GM12878 (cell line): Measurements from ENCODE around the gene ZYG11B. TPM values are rescaled to one million over a fixed set of nuclear protein-coding genes. Genes with fewer than 3 reads are reported as not detected.

Experiments
- ATAC-seq: fragments of 200-7000 bp; cut with Tn5 transposase; 3 replicates; pipeline ENCODE4 v1.9.1; 2020; ENCODE audit warnings: mild to moderate bottlenecking, moderate library complexity
- BruUV-seq: library from RNA; stranded (reverse); fragments of 400-500 nt; replicated peaks from 2 replicates; lab custom pipeline; 2021; lab: Mats Ljungman, UMichigan
- CTCF ChIA-PET: fragments of 300-600 bp; sonication (Branson Sonifier 250); formaldehyde crosslinking; extraction: SDS; loops from one replicate; lab custom pipeline; 2021; ENCODE audit warnings: inconsistent platforms; lab: Yijun Ruan, JAX
- POLR2A ChIA-PET: fragments of 350-600 bp; formaldehyde crosslinking; extraction: SDS; loops from one replicate; lab custom pipeline; 2021; ENCODE audit warnings: inconsistent platforms; lab: Charles Lee
- RAD21 ChIA-PET: fragments of 300-600 bp; sonication (Branson Sonifier 250); formaldehyde crosslinking; loops from one replicate; lab custom pipeline; 2023; ENCODE audit warnings: antibody characterized with exemption; ENCODE audit not compliant: unreplicated experiment; lab: Charles Lee
- SMC1A ChIA-PET: fragments of 300-600 bp; sonication (Branson Sonifier 250); formaldehyde crosslinking; loops from one replicate; lab custom pipeline; 2023; ENCODE audit not compliant: unreplicated experiment, uncharacterized antibody; lab: Charles Lee
- DNase-seq: peaks from one replicate; pipeline ENCODE4 v3.0.0-alpha.2; 2011; ENCODE audit warnings: low read depth, low spot score
- FAIRE-seq: peaks from 3 replicates; lab custom pipeline; 2011; peaks lifted over from hg19 to GRCh38; lab: Jason Lieb, UNC
- H2AFZ ChIP-seq: 2 replicates; pipeline ENCODE4 v1.6.0; 2011; ENCODE audit warnings: low read depth, low read length, control low read depth; ENCODE audit not compliant: control insufficient read depth
- H3K27ac ChIP-seq: 2 replicates; pipeline ENCODE4 v1.5.1; 2011; ENCODE audit warnings: control low read depth; ENCODE audit not compliant: control insufficient read depth, insufficient read depth
- H3K27me3 ChIP-seq, 2 experiments: replicated peaks in 1 of 2; 2 replicates each; pipeline versions ENCODE4 v1.6.0 to v1.6.1; 2011; ENCODE audit warnings: low read length in 1 of 2; ENCODE audit not compliant: control insufficient read depth in 2 of 2, insufficient read depth in 2 of 2
- H3K36me3 ChIP-seq, 2 experiments: 2 replicates each; pipeline ENCODE4 v1.5.1; 2011; ENCODE audit warnings: low read length in 1 of 2; ENCODE audit not compliant: control insufficient read depth in 2 of 2, insufficient read depth in 2 of 2
- H3K4me1 ChIP-seq: 2 replicates; pipeline ENCODE4 v1.6.1; 2011; ENCODE audit warnings: mild to moderate bottlenecking, low read length, moderate library complexity, mixed read lengths; ENCODE audit not compliant: control insufficient read depth, insufficient read depth
- H3K4me2 ChIP-seq: 2 replicates; pipeline ENCODE4 v1.6.0; 2011; ENCODE audit warnings: control low read depth; ENCODE audit not compliant: control insufficient read depth, insufficient read depth
- H3K4me3 ChIP-seq: fragments of 200-600 bp; sonication (generic); 2 replicates; pipeline ENCODE4 v1.5.1; 2016
- H3K79me2 ChIP-seq: 2 replicates; pipeline ENCODE4 v1.6.0; 2011; ENCODE audit warnings: low read length; ENCODE audit not compliant: control insufficient read depth, insufficient read depth
- H3K9ac ChIP-seq: 2 replicates; pipeline ENCODE4 v1.8.0; 2011; ENCODE audit warnings: low read length, control low read depth, mixed read lengths; ENCODE audit not compliant: control insufficient read depth, insufficient read depth
- H3K9me3 ChIP-seq: replicated peaks from 3 replicates; pipeline ENCODE4 v1.5.1; 2011; ENCODE audit warnings: mild to moderate bottlenecking, low read length; ENCODE audit not compliant: control insufficient read depth, insufficient read depth
- H4K20me1 ChIP-seq: 2 replicates; pipeline ENCODE4 v1.6.0; 2011; ENCODE audit not compliant: control insufficient read depth, insufficient read depth
- BCL11A ChIP-seq: IDR thresholded peaks from 2 replicates; pipeline ENCODE4 v1.6.1; 2011; ENCODE audit warnings: low read depth, low read length
- CBX5 ChIP-seq: sonication (generic); IDR thresholded peaks from 2 replicates; pipeline ENCODE4 v1.6.1; 2016; ENCODE audit warnings: low read depth, moderate library complexity, mild to moderate bottlenecking, inconsistent platforms
- FOS ChIP-seq: IDR thresholded peaks from 3 replicates; pipeline ENCODE4 v1.6.1; 2011; ENCODE audit warnings: borderline replicate concordance; ENCODE audit not compliant: insufficient read length; ENCODE audit errors: extremely low read depth
- FOXK2 ChIP-seq: fragments of 450-650 bp; IDR thresholded peaks from 2 replicates; pipeline ENCODE4 v1.6.1; 2017; ENCODE audit warnings: mild to moderate bottlenecking, moderate library complexity
- NBN ChIP-seq: fragments of 450-650 bp; IDR thresholded peaks from 2 replicates; pipeline ENCODE4 v1.6.1; 2016
- WGBS: methylation state at CpG from one replicate; pipeline ENCODE4 v1.1.6; 2016; ENCODE audit warnings: low lambda C conversion rate; ENCODE audit not compliant: insufficient replicate concordance, insufficient coverage; ENCODE audit errors: missing lambda C conversion rate; 5-methylcytosine and 5-hydroxymethylcytosine counted together
- in situ Hi-C: fragments of 300-500 bp; cut with MboI; formaldehyde crosslinking; loops from 9 replicates; pipeline ENCODE4 v1.14.3; 2018; ENCODE audit warnings: mixed read lengths
- intact Hi-C: fragments of 100-400 bp; cut with micrococcal nuclease; formaldehyde crosslinking; loops from one replicate; pipeline ENCODE4 v1.14.2; 2022; ENCODE audit not compliant: unreplicated experiment
- polyA plus RNA-seq, 11 experiments: library from polyadenylated mRNA; depleted of rRNA in 4 of 11; unstranded in 6 of 11; stranded (reverse) in 5 of 11; fragments of >200 nt; fragmentation: Nextera tagmentation in 4 of 11; fragmentation: Illumina TruSeq in 1 of 11; extraction: Ambion mirVana in 4 of 11; extraction: Trizol in 1 of 11; gene quantifications; 1 replicate in 1 of 11; 2 replicates in 10 of 11; pipeline versions ENCODE4 v1.2.1 to v1.2.3, GENCODE V29; 2011 to 2016; ENCODE audit warnings: inconsistent platforms in 2 of 11, missing spikeins in 2 of 11, low read depth in 1 of 11
- total RNA-seq, 4 experiments: library from RNA; depleted of rRNA in 3 of 4; stranded (reverse); fragments of >200 nt in 3 of 4; fragmentation: Illumina TruSeq in 1 of 4; extraction: Trizol in 1 of 4; gene quantifications; 2 replicates each; pipeline versions ENCODE4 v1.2.1 to v1.2.3, GENCODE V29; 2013 to 2021
- TF ChIP-seq, protein P1 (sequence below): IDR thresholded peaks from 2 replicates; pipeline ENCODE4 v1.6.1; 2012; ENCODE audit warnings: low read depth, low read length, improper control_type of control experiment
- TF ChIP-seq, protein P2 (sequence below): IDR thresholded peaks from 2 replicates; pipeline ENCODE4 v1.6.1; 2012; ENCODE audit warnings: low read depth, low read length, improper control_type of control experiment

ZYG11B gene
- total and polyA plus RNA-seq, 10 of the 15 experiments (the other 5 are each of a cell fraction or from before 2014, with no cell fraction given) = 1.8 to 8.5 (median 5.3) TPM

DNA sequence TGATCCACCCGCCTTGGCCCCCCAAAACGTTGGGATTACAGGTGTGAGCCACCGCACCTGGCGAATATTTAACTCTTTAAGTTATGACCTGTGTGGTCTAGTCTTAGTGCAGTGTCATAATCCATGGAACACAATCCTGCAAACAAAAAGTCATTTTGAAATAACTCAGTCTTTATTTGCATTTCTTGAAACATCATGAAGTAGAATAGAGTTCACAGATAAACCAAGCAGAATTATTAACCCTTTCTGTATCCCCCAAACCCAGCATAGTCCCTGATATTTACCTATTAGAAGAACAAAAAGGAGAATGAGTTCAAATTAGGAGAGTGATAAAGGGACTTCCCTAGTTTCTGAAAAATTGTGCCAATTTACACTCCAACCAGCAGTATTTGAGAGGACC, 19.9 kb downstream of the ZYG11B start:
- no peaks in the 10 kb centered on the region for H3K4me1 ChIP-seq
- ATAC-seq (no peak), DNase-seq (no peak), FAIRE-seq (no peak)
- no peaks in the 10 kb centered on the region for H3K36me3 ChIP-seq
- H3K4me2 ChIP-seq = no peak overlapping the region
- in situ Hi-C loops (no loop called here), intact Hi-C loops (no loop called here)
- no peak overlapping the region for H3K9ac ChIP-seq
- POLR2A ChIA-PET = no interaction called here
- TF ChIP-seq BCL11A = no peak
- TF ChIP-seq, protein P1, sequence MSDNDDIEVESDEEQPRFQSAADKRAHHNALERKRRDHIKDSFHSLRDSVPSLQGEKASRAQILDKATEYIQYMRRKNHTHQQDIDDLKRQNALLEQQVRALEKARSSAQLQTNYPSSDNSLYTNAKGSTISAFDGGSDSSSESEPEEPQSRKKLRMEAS = no peak
- no peak for TF ChIP-seq FOXK2
- no TSS peak for BruUV-seq
- peaks cover 2% of the 10 kb centered on the region for H3K79me2 ChIP-seq
- CTCF ChIA-PET = interaction anchor here (1.4 kb wide), 1 partner anchor 19 kb away, joined by 4 read pairs; no protein-coding TSS in a partner anchor
- H3K4me3 ChIP-seq = no peak overlapping the region
- SMC1A ChIA-PET = no interaction called here
- no peaks in the 10 kb centered on the region for H3K9me3 ChIP-seq
- no peak overlapping the region for H3K27ac ChIP-seq
- RAD21 ChIA-PET = no interaction called here
- no peak overlapping the region for H2AFZ ChIP-seq
- no peaks in the 10 kb centered on the region for H4K20me1 ChIP-seq
- H3K27me3 ChIP-seq = no peaks in the 10 kb centered on the region
- WGBS = 96% methylated on average over 4 of the region's 4 CpGs

DNA sequence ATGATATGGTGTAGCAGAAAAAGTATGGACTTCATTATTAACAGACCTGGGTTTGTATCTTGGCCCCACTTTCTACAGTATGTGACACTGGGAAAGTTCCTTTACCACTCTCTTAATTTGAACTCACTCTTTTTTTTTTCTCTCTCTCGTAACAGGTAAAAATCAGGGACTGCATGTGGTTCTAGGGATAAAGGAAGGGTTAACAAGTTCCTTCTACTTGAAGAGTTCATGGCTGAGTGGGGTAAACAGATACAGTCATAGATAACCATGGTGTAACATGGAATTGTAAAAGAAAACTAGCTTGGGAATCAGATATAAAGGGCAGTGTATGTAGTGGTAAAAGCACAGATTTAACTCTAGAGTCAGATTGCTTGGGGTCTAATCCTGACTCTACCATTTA, 21.2 kb downstream of the ZYG11B start:
- Histone ChIP-seq H4K20me1 (no peaks in the 10 kb centered on the region), H3K4me1 (no peaks in the 10 kb centered on the region), H3K27ac (no peak overlapping the region), H3K4me3 (no peak overlapping the region), H3K27me3 (no peaks in the 10 kb centered on the region), H3K9ac (no peak overlapping the region), H3K9me3 (no peaks in the 10 kb centered on the region), H2AFZ (no peak overlapping the region), H3K36me3 (no peaks in the 10 kb centered on the region), H3K79me2 (no peaks in the 10 kb centered on the region), H3K4me2 (no peak overlapping the region)
- no peak for ATAC-seq
- RAD21 ChIA-PET = interaction anchor here (0.7 kb wide), 1 partner anchor 19 kb away, joined by 3 read pairs; no protein-coding TSS in a partner anchor
- CTCF ChIA-PET = interaction anchor here (1.6 kb wide), 1 partner anchor 61 kb away, joined by 3 read pairs; no protein-coding TSS in a partner anchor
- DNase-seq = no peak
- POLR2A ChIA-PET = no interaction called here
- no peak for TF ChIP-seq CBX5
- TF ChIP-seq, protein P2, sequence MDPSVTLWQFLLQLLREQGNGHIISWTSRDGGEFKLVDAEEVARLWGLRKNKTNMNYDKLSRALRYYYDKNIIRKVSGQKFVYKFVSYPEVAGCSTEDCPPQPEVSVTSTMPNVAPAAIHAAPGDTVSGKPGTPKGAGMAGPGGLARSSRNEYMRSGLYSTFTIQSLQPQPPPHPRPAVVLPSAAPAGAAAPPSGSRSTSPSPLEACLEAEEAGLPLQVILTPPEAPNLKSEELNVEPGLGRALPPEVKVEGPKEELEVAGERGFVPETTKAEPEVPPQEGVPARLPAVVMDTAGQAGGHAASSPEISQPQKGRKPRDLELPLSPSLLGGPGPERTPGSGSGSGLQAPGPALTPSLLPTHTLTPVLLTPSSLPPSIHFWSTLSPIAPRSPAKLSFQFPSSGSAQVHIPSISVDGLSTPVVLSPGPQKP = no peak
- TF ChIP-seq NBN = no peak
- TF ChIP-seq FOS = no peak
- 91% methylated on average over 1 of the region's 1 CpG for WGBS
- SMC1A ChIA-PET = no interaction called here
- no peak for FAIRE-seq
- intact Hi-C loops (no loop called here), in situ Hi-C loops (no loop called here)
- no TSS peak for BruUV-seq
